Measurements from ENCODE around the gene GRK3.

GRCh38 chr22:25582946-25583345 is 18.5 kb downstream of the GRK3 start:
- TF ChIP-seq CTCF (IDR thresholded peaks at IDR 0.05): no peak
- TF ChIP-seq POLR2A (IDR thresholded peaks at IDR 0.05): no peak
